ENCODE results near the gene NEURL4.

DNA sequence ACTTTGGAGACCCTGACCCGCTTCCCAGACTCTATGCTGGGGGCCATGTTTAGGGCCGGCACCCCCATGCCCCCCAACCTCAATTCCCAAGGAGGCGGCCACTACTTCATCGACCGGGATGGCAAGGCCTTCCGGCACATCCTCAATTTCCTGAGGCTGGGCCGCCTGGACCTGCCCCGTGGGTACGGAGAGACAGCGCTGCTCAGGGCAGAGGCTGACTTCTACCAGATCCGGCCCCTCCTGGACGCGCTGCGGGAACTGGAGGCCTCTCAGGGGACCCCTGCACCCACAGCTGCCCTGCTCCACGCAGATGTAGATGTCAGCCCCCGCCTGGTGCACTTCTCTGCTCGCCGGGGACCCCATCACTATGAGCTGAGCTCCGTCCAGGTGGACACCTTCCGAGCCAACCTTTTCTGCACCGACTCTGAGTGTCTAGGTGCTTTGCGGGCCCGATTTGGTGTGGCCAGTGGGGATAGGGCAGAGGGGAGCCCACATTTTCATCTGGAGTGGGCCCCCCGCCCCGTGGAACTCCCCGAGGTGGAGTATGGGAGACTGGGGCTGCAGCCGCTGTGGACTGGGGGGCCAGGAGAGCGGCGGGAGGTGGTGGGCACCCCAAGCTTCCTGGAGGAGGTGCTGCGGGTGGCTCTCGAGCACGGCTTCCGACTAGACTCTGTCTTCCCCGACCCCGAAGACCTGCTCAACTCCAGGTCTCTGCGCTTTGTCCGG is 23.9 kb upstream of the NEURL4 start:
- TF ChIP-seq, protein P1, sequence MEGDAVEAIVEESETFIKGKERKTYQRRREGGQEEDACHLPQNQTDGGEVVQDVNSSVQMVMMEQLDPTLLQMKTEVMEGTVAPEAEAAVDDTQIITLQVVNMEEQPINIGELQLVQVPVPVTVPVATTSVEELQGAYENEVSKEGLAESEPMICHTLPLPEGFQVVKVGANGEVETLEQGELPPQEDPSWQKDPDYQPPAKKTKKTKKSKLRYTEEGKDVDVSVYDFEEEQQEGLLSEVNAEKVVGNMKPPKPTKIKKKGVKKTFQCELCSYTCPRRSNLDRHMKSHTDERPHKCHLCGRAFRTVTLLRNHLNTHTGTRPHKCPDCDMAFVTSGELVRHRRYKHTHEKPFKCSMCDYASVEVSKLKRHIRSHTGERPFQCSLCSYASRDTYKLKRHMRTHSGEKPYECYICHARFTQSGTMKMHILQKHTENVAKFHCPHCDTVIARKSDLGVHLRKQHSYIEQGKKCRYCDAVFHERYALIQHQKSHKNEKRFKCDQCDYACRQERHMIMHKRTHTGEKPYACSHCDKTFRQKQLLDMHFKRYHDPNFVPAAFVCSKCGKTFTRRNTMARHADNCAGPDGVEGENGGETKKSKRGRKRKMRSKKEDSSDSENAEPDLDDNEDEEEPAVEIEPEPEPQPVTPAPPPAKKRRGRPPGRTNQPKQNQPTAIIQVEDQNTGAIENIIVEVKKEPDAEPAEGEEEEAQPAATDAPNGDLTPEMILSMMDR (conservative IDR thresholded peaks at IDR 0.05; ENCODE audit: low read depth, low read length) = no peak
- TF ChIP-seq EZH2 (IDR thresholded peaks at IDR 0.05; ENCODE audit: borderline replicate concordance, low read depth, low read length, poor library complexity, severe bottlenecking) = no peak

Measured in A673 (cell line).